Endothelial cell (in vitro differentiated cells): ENCODE measurements around the gene GALNT8. TPM values are rescaled to one million over a fixed set of nuclear protein-coding genes. Genes with fewer than 3 reads are reported as not detected.

ENCODE experiments used
- DNase-seq: peaks from one replicate; pipeline ENCODE4 v3.0.0; 2021; ENCODE audit warnings: low spot score
- H3K27ac Mint-ChIP-seq: one replicate; pipeline ENCODE4 v1.8.0; 2021; ENCODE audit warnings: mixed read lengths, inconsistent platforms; ENCODE audit not compliant: unreplicated experiment
- H3K27me3 Mint-ChIP-seq: one replicate; pipeline ENCODE4 v1.8.0; 2021; ENCODE audit warnings: mild to moderate bottlenecking, moderate library complexity, mixed read lengths, inconsistent platforms; ENCODE audit not compliant: unreplicated experiment
- H3K36me3 Mint-ChIP-seq: one replicate; pipeline ENCODE4 v1.8.0; 2021; ENCODE audit warnings: mild to moderate bottlenecking, low read depth, mixed read lengths, inconsistent platforms; ENCODE audit not compliant: unreplicated experiment
- H3K4me1 Mint-ChIP-seq: one replicate; pipeline ENCODE4 v1.8.0; 2021; ENCODE audit warnings: mild to moderate bottlenecking, mixed read lengths, inconsistent platforms; ENCODE audit not compliant: unreplicated experiment
- H3K4me3 Mint-ChIP-seq: one replicate; pipeline ENCODE4 v1.8.0; 2021; ENCODE audit warnings: mild to moderate bottlenecking, mixed read lengths, inconsistent platforms; ENCODE audit not compliant: unreplicated experiment
- H3K9me3 Mint-ChIP-seq: one replicate; pipeline ENCODE4 v1.8.0; 2021; ENCODE audit warnings: mixed read lengths, inconsistent platforms; ENCODE audit not compliant: unreplicated experiment
- long read RNA-seq: library from polyadenylated mRNA; unstranded; transcript quantifications from one replicate; pipeline ENCODE4 v2.0.0, GENCODE V29; 2020; ENCODE audit not compliant: unreplicated experiment
- total RNA-seq: library from RNA; stranded (reverse); fragmentation: NEBNext Ultra II Directional; extraction: Animal tissue kit (Norgen Biotek cat#: 25700); gene quantifications from one replicate; pipeline ENCODE4 v1.2.1, GENCODE V29; 2021; ENCODE audit not compliant: unreplicated experiment
- TF ChIP-seq, protein P1 (sequence below): fragments of 200-600 bp; sonication (generic); IDR thresholded peaks from one replicate; pipeline ENCODE4 v1.5.0; 2021; ENCODE audit warnings: antibody characterized with exemption; ENCODE audit not compliant: unreplicated experiment

The GALNT8 gene, protein sequence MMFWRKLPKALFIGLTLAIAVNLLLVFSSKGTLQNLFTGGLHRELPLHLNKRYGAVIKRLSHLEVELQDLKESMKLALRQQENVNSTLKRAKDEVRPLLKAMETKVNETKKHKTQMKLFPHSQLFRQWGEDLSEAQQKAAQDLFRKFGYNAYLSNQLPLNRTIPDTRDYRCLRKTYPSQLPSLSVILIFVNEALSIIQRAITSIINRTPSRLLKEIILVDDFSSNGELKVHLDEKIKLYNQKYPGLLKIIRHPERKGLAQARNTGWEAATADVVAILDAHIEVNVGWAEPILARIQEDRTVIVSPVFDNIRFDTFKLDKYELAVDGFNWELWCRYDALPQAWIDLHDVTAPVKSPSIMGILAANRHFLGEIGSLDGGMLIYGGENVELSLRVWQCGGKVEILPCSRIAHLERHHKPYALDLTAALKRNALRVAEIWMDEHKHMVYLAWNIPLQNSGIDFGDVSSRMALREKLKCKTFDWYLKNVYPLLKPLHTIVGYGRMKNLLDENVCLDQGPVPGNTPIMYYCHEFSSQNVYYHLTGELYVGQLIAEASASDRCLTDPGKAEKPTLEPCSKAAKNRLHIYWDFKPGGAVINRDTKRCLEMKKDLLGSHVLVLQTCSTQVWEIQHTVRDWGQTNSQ
- 31.6 TPM for total RNA-seq
- long read RNA-seq, full-length matches to known transcripts, result 2 of 4 reads
- long read RNA-seq, partial matches to known transcripts, result 1 of 4 reads
- long read RNA-seq, other reads (novel, unspliced or antisense), result 1 of 4 reads

DNA sequence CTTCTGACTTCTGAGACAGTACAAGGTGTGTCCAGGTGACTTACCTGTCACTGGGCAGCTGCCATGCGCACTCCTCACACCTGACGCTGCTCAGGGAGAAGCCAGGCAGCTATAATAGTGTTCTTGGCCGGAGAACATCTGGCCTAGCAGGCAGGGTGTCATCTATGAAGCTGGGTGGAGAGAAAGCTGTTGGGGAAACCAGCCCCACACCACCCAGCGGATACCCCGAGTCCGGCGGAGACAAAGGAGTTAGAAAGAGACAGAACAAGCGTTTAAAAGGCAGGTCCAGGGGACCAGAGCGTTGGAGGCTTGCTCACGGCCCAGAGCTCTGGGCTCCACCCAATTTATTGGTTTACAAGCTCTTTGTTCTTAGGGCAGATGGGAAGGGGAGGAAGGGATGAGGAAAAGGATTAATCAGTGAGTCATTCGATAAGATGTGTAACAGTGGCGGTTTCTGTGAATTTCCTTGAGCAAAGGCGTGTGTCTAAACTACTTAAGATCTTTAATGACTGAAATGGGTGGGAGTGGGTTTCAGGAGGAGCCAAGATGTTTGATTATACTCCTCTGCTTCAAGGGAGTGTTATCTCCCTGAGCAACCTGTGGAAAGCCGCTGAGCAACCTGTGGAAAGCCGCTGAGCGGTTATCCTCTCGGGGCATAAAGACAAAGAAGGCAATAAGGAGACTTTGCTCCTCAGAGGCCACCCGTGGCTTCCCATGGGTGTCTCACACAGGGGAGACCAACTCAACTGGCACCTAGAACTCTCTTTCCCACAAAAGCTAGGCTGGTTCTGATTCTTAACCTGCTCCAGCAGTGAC is at the start of gene GALNT8:
GALNT8 (plus strand) TSS at position 580 of the 816 bp plus-strand sequence. CDS start 278 bp downstream, outside the sequence.
- Mint-ChIP-seq H3K27ac (peak within 1 kb of the TSS; percentile 19), H3K4me1 (peaks cover 27% of the 10 kb centered on the region), H3K27me3 (peaks cover 3% of the 10 kb centered on the region), H3K4me3 (no peak within 1 kb of the TSS), H3K9me3 (no peaks in the 10 kb centered on the region), H3K36me3 (peaks cover 6% of the 10 kb centered on the region)
- no peak for DNase-seq
- TF ChIP-seq, protein P1, sequence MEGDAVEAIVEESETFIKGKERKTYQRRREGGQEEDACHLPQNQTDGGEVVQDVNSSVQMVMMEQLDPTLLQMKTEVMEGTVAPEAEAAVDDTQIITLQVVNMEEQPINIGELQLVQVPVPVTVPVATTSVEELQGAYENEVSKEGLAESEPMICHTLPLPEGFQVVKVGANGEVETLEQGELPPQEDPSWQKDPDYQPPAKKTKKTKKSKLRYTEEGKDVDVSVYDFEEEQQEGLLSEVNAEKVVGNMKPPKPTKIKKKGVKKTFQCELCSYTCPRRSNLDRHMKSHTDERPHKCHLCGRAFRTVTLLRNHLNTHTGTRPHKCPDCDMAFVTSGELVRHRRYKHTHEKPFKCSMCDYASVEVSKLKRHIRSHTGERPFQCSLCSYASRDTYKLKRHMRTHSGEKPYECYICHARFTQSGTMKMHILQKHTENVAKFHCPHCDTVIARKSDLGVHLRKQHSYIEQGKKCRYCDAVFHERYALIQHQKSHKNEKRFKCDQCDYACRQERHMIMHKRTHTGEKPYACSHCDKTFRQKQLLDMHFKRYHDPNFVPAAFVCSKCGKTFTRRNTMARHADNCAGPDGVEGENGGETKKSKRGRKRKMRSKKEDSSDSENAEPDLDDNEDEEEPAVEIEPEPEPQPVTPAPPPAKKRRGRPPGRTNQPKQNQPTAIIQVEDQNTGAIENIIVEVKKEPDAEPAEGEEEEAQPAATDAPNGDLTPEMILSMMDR, result no peak

DNA sequence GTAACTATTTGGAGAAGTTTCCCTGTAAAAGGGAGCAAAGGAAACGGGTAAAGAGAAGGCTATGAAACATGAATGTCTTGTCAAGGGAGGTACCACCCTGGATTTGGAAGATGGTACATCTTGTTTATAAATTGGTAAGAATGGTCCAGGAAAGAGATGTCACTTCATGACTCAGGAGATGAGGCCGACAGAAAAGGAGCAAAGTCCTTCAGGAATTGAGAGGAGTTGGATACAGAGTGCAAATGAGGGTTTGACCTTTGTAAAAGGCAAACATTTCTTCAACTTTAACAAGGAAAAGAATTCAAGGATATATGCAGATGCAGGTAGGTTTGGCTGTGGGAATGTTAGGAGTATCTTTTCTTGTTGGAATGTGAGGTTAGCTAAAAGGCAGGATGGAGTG is 40.5 kb upstream of the GALNT8 start:
- TF ChIP-seq, protein P1, result no peak
- H3K4me3 Mint-ChIP-seq, result no peak overlapping the region
- H3K4me1 Mint-ChIP-seq, result peaks cover 7% of the 10 kb centered on the region
- H3K27me3 Mint-ChIP-seq, result peaks cover 1% of the 10 kb centered on the region
- no peak for DNase-seq
- peaks cover 22% of the 10 kb centered on the region for H3K36me3 Mint-ChIP-seq
- H3K9me3 Mint-ChIP-seq, result no peaks in the 10 kb centered on the region
- no peak overlapping the region for H3K27ac Mint-ChIP-seq

DNA sequence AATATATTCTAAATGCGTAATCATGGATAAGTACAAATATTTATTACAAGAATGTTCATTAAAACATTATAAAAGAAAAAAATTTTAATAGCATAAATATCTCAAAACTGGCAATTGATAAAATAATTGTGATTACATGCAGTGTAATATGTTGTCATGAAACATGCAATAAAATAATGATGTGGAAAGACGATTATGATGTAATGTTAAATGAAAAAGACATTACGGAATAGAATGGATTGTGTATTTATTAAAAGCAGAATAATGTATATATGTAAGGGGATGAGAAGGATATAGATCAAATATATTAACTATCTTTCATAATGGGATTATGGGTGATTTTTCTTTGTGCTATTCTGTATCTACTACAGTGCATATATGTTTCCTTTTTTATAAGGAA is 38.5 kb upstream of the GALNT8 start:
- peaks cover 19% of the 10 kb centered on the region for H3K36me3 Mint-ChIP-seq

DNA sequence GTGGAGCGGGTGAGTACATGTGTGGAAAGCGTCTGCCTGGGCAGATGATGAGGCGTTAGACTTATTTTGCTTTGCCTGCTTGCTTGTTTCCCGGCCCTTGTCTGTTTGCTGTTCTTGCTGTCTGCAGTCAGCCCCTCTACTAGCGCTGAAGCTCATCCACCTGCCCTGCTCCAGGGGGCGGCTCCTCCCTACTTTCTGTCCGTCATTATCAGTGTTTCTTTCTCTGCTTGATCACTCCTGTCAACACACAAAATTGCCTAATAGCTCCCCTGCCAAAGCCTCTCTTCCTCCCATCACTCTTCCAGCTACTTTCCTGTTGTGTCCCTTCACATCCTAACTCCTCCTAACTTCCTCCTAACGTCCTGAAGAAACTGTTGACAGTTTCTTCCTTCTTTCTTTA is 34.9 kb upstream of the GALNT8 start:
- H3K4me3 Mint-ChIP-seq, result peak overlapping the region; percentile 24

More for the DNA sequence above, 38.5 kb upstream of the GALNT8 start:
- Mint-ChIP-seq H3K4me3 (no peak overlapping the region), H3K27me3 (no peaks in the 10 kb centered on the region), H3K9me3 (no peaks in the 10 kb centered on the region), H3K4me1 (peaks cover 16% of the 10 kb centered on the region), H3K27ac (no peak overlapping the region)
- TF ChIP-seq, protein P1, result no peak
- no peak for DNase-seq

More for the DNA sequence above, 34.9 kb upstream of the GALNT8 start:
- Mint-ChIP-seq H3K27me3 (peaks cover 1% of the 10 kb centered on the region), H3K4me1 (peaks cover 9% of the 10 kb centered on the region), H3K36me3 (peaks cover 40% of the 10 kb centered on the region), H3K27ac (no peak overlapping the region), H3K9me3 (no peaks in the 10 kb centered on the region)
- DNase-seq, result no peak
- TF ChIP-seq, protein P1, result no peak
